ENCODE data around the gene CD302.

Gene CD302

DNA sequence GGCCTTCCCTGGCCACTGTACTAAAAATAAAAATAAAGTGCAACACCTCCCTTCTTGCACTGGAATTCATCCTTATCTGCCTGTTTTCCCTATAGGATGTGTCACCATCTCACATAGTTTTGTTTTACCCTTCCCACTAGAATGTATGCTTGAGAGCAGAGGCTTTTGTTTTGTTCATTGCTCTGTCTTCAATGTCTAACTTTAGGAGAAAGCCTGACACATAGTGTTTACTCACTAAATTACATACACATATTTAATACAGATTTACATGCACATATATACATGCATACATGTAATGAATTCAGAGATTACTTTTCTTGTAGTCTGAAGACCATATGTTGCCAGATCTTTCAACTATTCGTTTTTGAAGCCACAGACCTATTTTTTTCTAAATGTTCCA is 23.0 kb downstream of the CD302 start:
- Histone ChIP-seq H3K9me3 (ENCODE audit: control insufficient read depth, low read length) (no peaks in the 10 kb centered on the region), H3K4me3 (ENCODE audit: extremely low read depth, insufficient read depth, low read length, poor library complexity, severe bottlenecking) (no peak overlapping the region), H3K36me3 (ENCODE audit: control insufficient read depth, insufficient read depth, low read length) (peaks cover 13% of the 10 kb centered on the region), H3K4me1 (ENCODE audit: control insufficient read depth, insufficient read depth, low read length, poor library complexity, severe bottlenecking) (no peaks in the 10 kb centered on the region), H3K27ac (ENCODE audit: low read depth, low read length, severe bottlenecking) (no peak overlapping the region)
- no CpG with 5 or more reads among the region's 1 CpG for WGBS, 2 experiments (ENCODE audit: insufficient coverage in 2 of 2)

DNA sequence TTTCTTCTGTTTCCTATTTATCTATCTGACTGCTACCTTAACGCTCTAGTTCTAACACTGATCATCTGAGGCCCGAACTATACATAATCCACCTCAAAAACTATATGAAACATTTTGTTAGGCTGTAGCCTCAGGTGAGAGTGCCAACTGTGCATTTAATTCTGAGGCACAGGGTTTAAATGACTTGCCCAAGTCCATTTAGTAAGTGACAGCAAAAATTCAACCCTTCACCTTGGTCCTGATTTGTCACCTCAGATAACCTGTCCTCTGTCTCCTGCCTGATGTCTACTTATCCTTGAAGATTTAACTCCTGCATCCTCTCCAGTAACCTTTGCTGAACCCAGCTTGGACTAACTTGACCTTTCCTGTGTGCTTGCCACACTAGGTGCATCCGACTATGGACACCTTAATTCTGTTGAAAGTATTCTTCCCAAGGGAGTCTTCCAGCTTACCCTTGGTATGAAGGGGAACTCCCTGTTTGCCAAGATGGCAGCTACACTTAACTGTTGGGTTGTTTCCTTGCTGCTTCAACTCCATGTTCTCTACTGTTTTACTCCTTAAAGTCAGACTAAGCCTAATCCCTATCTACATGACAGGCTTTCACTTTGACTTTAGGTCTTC is 23.5 kb downstream of the CD302 start:
- Histone ChIP-seq H3K27ac (ENCODE audit: low read depth, low read length, severe bottlenecking) (no peak overlapping the region), H3K9me3 (ENCODE audit: control insufficient read depth, low read length) (no peaks in the 10 kb centered on the region)

DNA sequence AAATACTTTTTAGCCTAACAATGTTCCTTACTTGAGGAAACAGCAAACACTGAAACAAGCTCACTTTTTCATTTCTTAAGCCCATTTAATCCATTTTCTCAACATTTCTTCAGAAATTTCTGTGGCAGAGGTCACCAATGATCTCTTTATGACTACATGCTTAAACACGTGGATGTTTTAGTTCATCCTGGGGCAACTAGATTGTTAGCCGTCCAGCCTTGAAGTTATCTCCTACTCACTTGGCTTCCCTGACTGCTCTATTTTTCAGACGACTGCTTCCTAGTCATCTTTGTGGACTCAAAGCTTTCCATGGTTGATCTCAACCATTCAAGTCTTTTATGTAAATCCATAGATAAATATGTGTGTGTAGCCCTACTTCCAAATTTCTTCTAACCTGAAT is 24.1 kb downstream of the CD302 start:
- Histone ChIP-seq H3K4me1 (ENCODE audit: control insufficient read depth, insufficient read depth, low read length, poor library complexity, severe bottlenecking) (no peaks in the 10 kb centered on the region), H3K9me3 (ENCODE audit: control insufficient read depth, low read length) (no peaks in the 10 kb centered on the region), H3K27ac (ENCODE audit: low read depth, low read length, severe bottlenecking) (no peak overlapping the region), H3K4me3 (ENCODE audit: extremely low read depth, insufficient read depth, low read length, poor library complexity, severe bottlenecking) (no peak overlapping the region), H3K36me3 (ENCODE audit: control insufficient read depth, insufficient read depth, low read length) (peaks cover 24% of the 10 kb centered on the region)
- 94 to 100% methylated on average over 2 to 3 of the region's 3 CpGs for WGBS, 2 experiments (ENCODE audit: insufficient coverage in 2 of 2)

More for the DNA sequence above, 23.5 kb downstream of the CD302 start:
- Histone ChIP-seq H3K36me3 (ENCODE audit: control insufficient read depth, insufficient read depth, low read length) (peaks cover 18% of the 10 kb centered on the region), H3K4me1 (ENCODE audit: control insufficient read depth, insufficient read depth, low read length, poor library complexity, severe bottlenecking) (no peaks in the 10 kb centered on the region), H3K4me3 (ENCODE audit: extremely low read depth, insufficient read depth, low read length, poor library complexity, severe bottlenecking) (no peak overlapping the region)
- 0 to 50% methylated on average over 1 to 2 of the region's 3 CpGs for WGBS, 2 experiments (ENCODE audit: insufficient coverage in 2 of 2)

DNA sequence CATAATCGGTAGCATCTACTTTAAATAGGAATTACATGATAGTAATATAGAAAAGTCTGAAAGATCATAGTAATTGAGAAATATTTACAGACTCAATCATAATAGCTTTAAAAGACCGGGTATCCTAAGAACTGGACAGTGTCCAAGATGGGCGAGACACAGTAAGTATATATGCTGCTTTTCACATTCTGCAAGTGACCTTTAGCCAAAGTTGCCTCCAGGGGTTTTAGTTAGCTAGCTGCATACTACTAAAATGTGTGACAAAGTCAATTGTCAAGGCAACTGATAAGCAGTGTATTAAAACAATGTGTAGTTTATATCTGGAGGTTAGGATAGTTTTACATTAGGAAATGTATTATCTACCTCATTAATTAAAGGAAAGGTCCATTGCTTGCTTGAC is 24.6 kb downstream of the CD302 start:
- Histone ChIP-seq H3K27ac (ENCODE audit: low read depth, low read length, severe bottlenecking) (no peak overlapping the region), H3K4me3 (ENCODE audit: extremely low read depth, insufficient read depth, low read length, poor library complexity, severe bottlenecking) (no peak overlapping the region), H3K9me3 (ENCODE audit: control insufficient read depth, low read length) (no peaks in the 10 kb centered on the region), H3K4me1 (ENCODE audit: control insufficient read depth, insufficient read depth, low read length, poor library complexity, severe bottlenecking) (no peaks in the 10 kb centered on the region), H3K36me3 (ENCODE audit: control insufficient read depth, insufficient read depth, low read length) (peaks cover 25% of the 10 kb centered on the region)
- WGBS, 2 experiments (ENCODE audit: insufficient coverage in 2 of 2), result 91 to 100% methylated on average over 1 to 2 of the region's 3 CpGs

DNA sequence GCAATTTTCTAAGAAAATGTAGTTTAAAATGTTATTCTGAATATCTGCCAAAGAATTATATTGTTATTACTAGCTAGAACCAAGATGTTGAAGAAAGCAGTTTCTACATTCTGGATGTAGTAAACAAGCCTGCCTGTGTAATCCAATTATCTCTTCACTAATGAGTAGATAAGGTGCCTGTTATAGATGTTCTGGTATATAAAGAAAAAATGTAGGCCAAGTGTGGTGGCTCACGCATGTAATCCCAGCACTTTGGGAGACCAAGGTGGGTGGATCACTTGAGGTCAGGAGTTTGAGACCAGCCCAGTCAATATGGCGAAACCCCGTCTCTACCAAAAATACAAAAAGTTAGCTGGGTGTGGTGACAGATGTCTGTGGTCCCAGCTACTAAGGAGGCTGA is 28.9 kb downstream of the CD302 start:
- peaks cover 52% of the 10 kb centered on the region for H3K36me3 ChIP-seq (ENCODE audit: control insufficient read depth, insufficient read depth, low read length)
- 88 to 100% methylated on average over 1 to 2 of the region's 3 CpGs for WGBS, 2 experiments (ENCODE audit: insufficient coverage in 2 of 2)

GRCh38 chr2:159762075-159762474 is 35.9 kb downstream of the CD302 start:
- 100% methylated on average over 1 of the region's 1 CpG; no CpG with 5 or more reads in 1 of the 2 experiments for WGBS, 2 experiments (ENCODE audit: insufficient coverage in 2 of 2)
- no peak overlapping the region for H3K4me3 ChIP-seq (ENCODE audit: extremely low read depth, insufficient read depth, low read length, poor library complexity, severe bottlenecking)
- H3K36me3 ChIP-seq (ENCODE audit: control insufficient read depth, insufficient read depth, low read length), result peaks cover 80% of the 10 kb centered on the region
- no peaks in the 10 kb centered on the region for H3K4me1 ChIP-seq (ENCODE audit: control insufficient read depth, insufficient read depth, low read length, poor library complexity, severe bottlenecking)
- H3K27ac ChIP-seq (ENCODE audit: low read depth, low read length, severe bottlenecking), result no peak overlapping the region
- no peaks in the 10 kb centered on the region for H3K9me3 ChIP-seq (ENCODE audit: control insufficient read depth, low read length)

More for the DNA sequence above, 28.9 kb downstream of the CD302 start:
- no peaks in the 10 kb centered on the region for H3K4me1 ChIP-seq (ENCODE audit: control insufficient read depth, insufficient read depth, low read length, poor library complexity, severe bottlenecking)
- H3K4me3 ChIP-seq (ENCODE audit: extremely low read depth, insufficient read depth, low read length, poor library complexity, severe bottlenecking), result no peak overlapping the region
- H3K9me3 ChIP-seq (ENCODE audit: control insufficient read depth, low read length), result no peaks in the 10 kb centered on the region
- H3K27ac ChIP-seq (ENCODE audit: low read depth, low read length, severe bottlenecking), result no peak overlapping the region

DNA sequence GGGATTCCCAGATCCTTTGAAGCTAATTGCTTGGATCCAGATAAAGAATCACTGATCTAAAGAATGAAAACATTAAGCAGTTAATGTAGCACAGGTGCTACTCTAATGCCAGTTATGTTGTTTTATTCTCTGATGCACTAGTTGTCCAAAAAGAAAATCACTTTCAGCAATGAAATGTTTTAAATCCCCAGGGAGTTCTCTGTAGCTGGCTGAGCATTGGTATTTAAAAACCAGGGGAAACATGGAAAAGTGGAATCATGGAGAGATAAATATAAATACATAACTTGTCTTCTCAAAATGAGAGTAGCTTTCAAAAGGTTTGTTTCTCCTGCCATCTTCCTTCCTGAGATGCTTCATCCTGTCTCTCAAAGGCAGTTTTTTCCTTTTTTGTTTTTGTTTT is 37.7 kb downstream of the CD302 start:
- H3K4me1 ChIP-seq (ENCODE audit: control insufficient read depth, insufficient read depth, low read length, poor library complexity, severe bottlenecking), result no peaks in the 10 kb centered on the region
- no peak overlapping the region for H3K4me3 ChIP-seq (ENCODE audit: extremely low read depth, insufficient read depth, low read length, poor library complexity, severe bottlenecking)
- no peaks in the 10 kb centered on the region for H3K9me3 ChIP-seq (ENCODE audit: control insufficient read depth, low read length)
- H3K27ac ChIP-seq (ENCODE audit: low read depth, low read length, severe bottlenecking), result no peak overlapping the region
- peaks cover 83% of the 10 kb centered on the region for H3K36me3 ChIP-seq (ENCODE audit: control insufficient read depth, insufficient read depth, low read length)

- no peaks in the 10 kb centered on the region for H3K9me3 ChIP-seq (ENCODE audit: control insufficient read depth, low read length)
- no peak overlapping the region for H3K4me3 ChIP-seq (ENCODE audit: extremely low read depth, insufficient read depth, low read length, poor library complexity, severe bottlenecking)
- 100% methylated on average over 1 of the region's 3 CpGs for WGBS, 2 experiments (ENCODE audit: insufficient coverage in 2 of 2)
- no peak overlapping the region for H3K27ac ChIP-seq (ENCODE audit: low read depth, low read length, severe bottlenecking)
- H3K36me3 ChIP-seq (ENCODE audit: control insufficient read depth, insufficient read depth, low read length), result peaks cover 85% of the 10 kb centered on the region
- no peaks in the 10 kb centered on the region for H3K4me1 ChIP-seq (ENCODE audit: control insufficient read depth, insufficient read depth, low read length, poor library complexity, severe bottlenecking)
Measured at GRCh38 chr2:159759577-159759976, 38.4 kb downstream of the CD302 start.

- Histone ChIP-seq H3K36me3 (ENCODE audit: control insufficient read depth, insufficient read depth, low read length) (peaks cover 91% of the 10 kb centered on the region), H3K4me1 (ENCODE audit: control insufficient read depth, insufficient read depth, low read length, poor library complexity, severe bottlenecking) (no peaks in the 10 kb centered on the region), H3K27ac (ENCODE audit: low read depth, low read length, severe bottlenecking) (no peak overlapping the region), H3K9me3 (ENCODE audit: control insufficient read depth, low read length) (no peaks in the 10 kb centered on the region), H3K4me3 (ENCODE audit: extremely low read depth, insufficient read depth, low read length, poor library complexity, severe bottlenecking) (no peak overlapping the region)
- WGBS, 2 experiments (ENCODE audit: insufficient coverage in 2 of 2), result no CpG with 5 or more reads among the region's 1 CpG
Measured at GRCh38 chr2:159758686-159759085, 39.3 kb downstream of the CD302 start.

- Histone ChIP-seq H3K36me3 (ENCODE audit: control insufficient read depth, insufficient read depth, low read length) (peaks cover 91% of the 10 kb centered on the region), H3K9me3 (ENCODE audit: control insufficient read depth, low read length) (no peaks in the 10 kb centered on the region), H3K27ac (ENCODE audit: low read depth, low read length, severe bottlenecking) (no peak overlapping the region), H3K4me3 (ENCODE audit: extremely low read depth, insufficient read depth, low read length, poor library complexity, severe bottlenecking) (no peak overlapping the region), H3K4me1 (ENCODE audit: control insufficient read depth, insufficient read depth, low read length, poor library complexity, severe bottlenecking) (no peaks in the 10 kb centered on the region)
- WGBS, 2 experiments (ENCODE audit: insufficient coverage in 2 of 2), result 100% methylated on average over 1 of the region's 1 CpG
Measured at GRCh38 chr2:159758239-159758638, 39.8 kb downstream of the CD302 start.

DNA sequence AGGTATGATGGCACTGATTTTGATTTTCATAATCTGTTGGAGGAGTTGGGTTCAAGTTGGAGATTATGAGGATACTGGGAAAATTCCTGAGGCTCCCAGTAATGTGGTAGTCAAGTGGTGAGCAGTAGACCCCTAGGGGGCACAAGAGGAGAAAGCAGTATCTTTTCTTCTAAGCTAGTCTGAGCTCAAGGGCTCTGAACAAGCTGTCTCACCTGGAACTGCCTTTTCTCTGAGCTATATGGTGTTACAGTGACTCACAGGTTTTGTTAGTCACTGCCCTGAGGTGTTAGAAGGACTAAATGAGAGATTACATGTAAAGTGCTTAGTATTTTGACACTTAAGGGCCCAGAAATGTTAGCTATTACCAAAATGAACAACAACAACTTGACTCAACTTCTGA is 42.2 kb downstream of the CD302 start:
- no peaks in the 10 kb centered on the region for H3K9me3 ChIP-seq (ENCODE audit: control insufficient read depth, low read length)
- H3K4me3 ChIP-seq (ENCODE audit: extremely low read depth, insufficient read depth, low read length, poor library complexity, severe bottlenecking), result no peak overlapping the region
- no peaks in the 10 kb centered on the region for H3K4me1 ChIP-seq (ENCODE audit: control insufficient read depth, insufficient read depth, low read length, poor library complexity, severe bottlenecking)
- H3K27ac ChIP-seq (ENCODE audit: low read depth, low read length, severe bottlenecking), result no peak overlapping the region
- peaks cover 96% of the 10 kb centered on the region for H3K36me3 ChIP-seq (ENCODE audit: control insufficient read depth, insufficient read depth, low read length)
